Measurements from ENCODE around the gene PDK1. TPM values are rescaled to one million over a fixed set of nuclear protein-coding genes. Genes with fewer than 3 reads are reported as not detected.

PDK1 gene
- total RNA-seq, 4 donors from 2014 or later, result 12.4 to 25.6 (median 19.2) TPM

GRCh38 chr2:172607379-172607928, 51.6 kb downstream of the PDK1 start:
- TF ChIP-seq POLR2A (IDR thresholded peaks at IDR 0.05) (no peak), CTCF (IDR thresholded peaks at IDR 0.05) (no peak)
- Histone ChIP-seq H3K4me3 (no peak overlapping the region), H3K27ac (no peak overlapping the region), H3K36me3 (no peaks in the 10 kb centered on the region), H3K4me1 (no peaks in the 10 kb centered on the region), H3K9me3 (no peaks in the 10 kb centered on the region), H3K27me3 (no peaks in the 10 kb centered on the region)
- DNase-seq, result no peak

- H3K27ac ChIP-seq, result no peak overlapping the region
- H3K4me1 ChIP-seq, result no peaks in the 10 kb centered on the region
- H3K9me3 ChIP-seq, result no peaks in the 10 kb centered on the region
- H3K4me3 ChIP-seq, result no peak overlapping the region
- no peak for DNase-seq
- TF ChIP-seq CTCF (IDR thresholded peaks at IDR 0.05) (no peak), POLR2A (IDR thresholded peaks at IDR 0.05) (no peak)
- no peaks in the 10 kb centered on the region for H3K36me3 ChIP-seq
- H3K27me3 ChIP-seq, result no peaks in the 10 kb centered on the region
Observed at GRCh38 chr2:172609488-172609887, 53.6 kb downstream of the PDK1 start.

DNA sequence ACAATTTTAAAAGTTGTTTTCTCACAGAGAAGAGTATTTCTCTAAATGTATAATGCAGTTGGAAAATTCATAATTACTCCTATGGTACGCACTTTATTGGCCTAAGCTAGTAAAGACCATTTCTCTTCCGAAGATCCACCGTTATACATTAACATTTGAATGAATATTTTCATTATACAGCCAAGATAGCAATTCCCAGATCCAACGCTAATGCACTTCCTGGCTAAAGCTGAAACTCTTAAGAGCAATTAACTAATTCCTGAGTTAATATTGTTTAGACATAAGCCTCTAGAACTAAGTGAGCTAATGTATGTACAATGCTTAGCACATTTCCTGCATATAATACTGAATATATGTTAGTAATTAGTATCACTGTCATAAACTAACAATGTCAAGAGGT, 56.2 kb downstream of the PDK1 start:
- DNase-seq, result no peak
- Histone ChIP-seq H3K9me3 (no peaks in the 10 kb centered on the region), H3K27ac (no peak overlapping the region), H3K4me1 (no peaks in the 10 kb centered on the region), H3K36me3 (no peaks in the 10 kb centered on the region), H3K4me3 (no peak overlapping the region), H3K27me3 (no peaks in the 10 kb centered on the region)
- TF ChIP-seq CTCF (IDR thresholded peaks at IDR 0.05) (no peak), POLR2A (IDR thresholded peaks at IDR 0.05) (no peak)

- DNase-seq, result no peak
- H3K27me3 ChIP-seq, result no peaks in the 10 kb centered on the region
- H3K4me3 ChIP-seq, result no peak overlapping the region
- H3K4me1 ChIP-seq, result no peaks in the 10 kb centered on the region
- no peak for TF ChIP-seq CTCF (IDR thresholded peaks at IDR 0.05)
- no peak for TF ChIP-seq POLR2A (IDR thresholded peaks at IDR 0.05)
- H3K27ac ChIP-seq, result no peak overlapping the region
- no peaks in the 10 kb centered on the region for H3K9me3 ChIP-seq
- H3K36me3 ChIP-seq, result no peaks in the 10 kb centered on the region
Observed at GRCh38 chr2:172613040-172613439, 57.1 kb downstream of the PDK1 start.

GRCh38 chr2:172613615-172614231, 57.8 kb downstream of the PDK1 start:
- Histone ChIP-seq H3K36me3 (no peaks in the 10 kb centered on the region), H3K4me3 (peak overlapping the region in 1 of 4 donors; percentile 22), H3K9me3 (no peaks in the 10 kb centered on the region), H3K4me1 (no peaks in the 10 kb centered on the region), H3K27me3 (no peaks in the 10 kb centered on the region), H3K27ac (no peak overlapping the region)
- TF ChIP-seq CTCF (IDR thresholded peaks at IDR 0.05) (peak in 4 of 6 experiments; percentile 6 to 54 (median 29)), POLR2A (IDR thresholded peaks at IDR 0.05) (no peak)
- no peak for DNase-seq

Data from Peyer's patch (tissue), 4 donors.